HG03108 (cell line): Measurements from ENCODE around the gene URB1.

ENCODE experiments used
- ATAC-seq: cut with Tn5 transposase; IDR thresholded peaks from one replicate; pipeline ENCODE4 v1.9.1; 2021; ENCODE audit warnings: moderate library complexity; ENCODE audit not compliant: unreplicated experiment

The URB1 gene

GRCh38 chr21:32346951-32347350, 45.9 kb downstream of the URB1 start:
- ATAC-seq: no peak

DNA sequence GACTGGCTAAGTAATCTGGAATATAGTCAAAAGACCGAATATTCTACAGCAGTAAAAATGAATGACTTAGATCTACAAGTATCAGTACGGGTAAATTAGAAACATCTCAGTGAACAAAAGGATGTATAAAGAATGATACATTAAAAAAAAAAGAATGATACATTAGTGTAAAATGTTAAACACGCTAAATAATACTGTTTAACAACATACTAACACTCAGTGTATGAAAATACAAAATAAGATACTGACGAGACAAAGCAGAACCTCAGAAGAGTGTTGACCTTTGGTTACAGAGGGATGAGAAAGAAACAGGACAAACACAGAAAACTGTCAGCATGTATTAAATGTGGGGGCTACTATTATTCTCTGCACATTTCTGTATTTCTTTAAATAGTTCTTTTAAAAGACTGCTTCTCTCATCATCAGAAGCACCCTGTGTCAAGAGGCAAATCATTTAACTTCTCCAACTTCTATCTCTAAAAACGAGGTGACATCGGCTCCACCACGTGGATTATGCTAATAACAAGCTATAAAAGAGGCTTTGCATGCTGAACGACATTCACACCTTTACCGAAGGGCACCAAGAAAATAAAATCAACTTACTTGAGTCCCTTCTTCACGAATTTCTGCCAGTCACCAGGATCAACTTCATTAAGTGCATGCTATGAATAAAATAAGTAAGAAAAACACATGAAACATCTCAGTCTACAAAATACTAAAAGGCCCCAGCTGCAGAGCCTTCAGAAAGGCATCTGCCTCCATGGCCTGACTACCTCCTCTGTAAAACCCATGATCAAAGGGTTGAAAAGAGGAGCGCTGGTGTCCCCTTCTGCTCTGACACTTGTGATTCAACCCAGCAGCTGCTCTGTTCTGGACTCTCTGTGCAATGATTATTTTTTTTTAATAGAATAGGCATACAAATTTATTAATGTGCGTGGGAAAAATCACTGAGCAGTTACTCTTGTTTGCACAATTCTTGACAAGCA, 51.7 kb downstream of the URB1 start:
- no peak for ATAC-seq

DNA sequence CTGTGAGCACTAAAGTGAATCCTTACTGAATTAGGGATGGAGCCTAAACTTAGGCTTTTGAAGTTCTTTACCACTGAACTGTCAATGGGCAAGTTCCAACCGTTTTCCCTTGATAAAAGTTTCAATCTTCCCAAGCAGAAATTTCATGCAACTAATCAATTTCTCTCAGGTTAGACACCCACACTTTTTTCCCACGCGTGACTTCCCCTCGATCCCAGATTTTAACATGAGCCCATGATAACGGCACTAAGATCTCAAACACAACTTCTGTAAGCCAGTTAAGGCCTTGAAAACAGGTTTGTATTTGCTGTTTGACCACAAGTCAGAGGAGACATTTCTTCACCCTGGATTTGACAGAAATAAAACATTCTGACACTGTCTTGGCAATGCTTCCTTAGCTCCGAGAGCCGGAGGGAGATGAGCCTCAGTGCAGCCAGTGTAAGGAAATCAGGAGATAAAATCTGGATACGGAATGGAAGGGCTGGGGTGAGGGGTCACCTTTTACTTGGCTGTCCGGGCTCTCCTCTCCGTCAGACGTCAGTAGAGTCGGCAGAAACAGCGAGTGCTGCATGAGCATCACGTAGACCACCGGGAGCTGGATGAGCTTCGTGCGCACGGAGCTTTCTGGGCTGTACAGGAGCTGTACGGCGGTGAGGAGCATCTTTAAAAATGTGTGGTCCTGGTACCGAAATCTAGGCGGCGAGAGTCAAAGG, 54.4 kb downstream of the URB1 start:
- no peak for ATAC-seq

GRCh38 chr21:32337206-32337605, 55.6 kb downstream of the URB1 start:
- ATAC-seq: no peak

DNA sequence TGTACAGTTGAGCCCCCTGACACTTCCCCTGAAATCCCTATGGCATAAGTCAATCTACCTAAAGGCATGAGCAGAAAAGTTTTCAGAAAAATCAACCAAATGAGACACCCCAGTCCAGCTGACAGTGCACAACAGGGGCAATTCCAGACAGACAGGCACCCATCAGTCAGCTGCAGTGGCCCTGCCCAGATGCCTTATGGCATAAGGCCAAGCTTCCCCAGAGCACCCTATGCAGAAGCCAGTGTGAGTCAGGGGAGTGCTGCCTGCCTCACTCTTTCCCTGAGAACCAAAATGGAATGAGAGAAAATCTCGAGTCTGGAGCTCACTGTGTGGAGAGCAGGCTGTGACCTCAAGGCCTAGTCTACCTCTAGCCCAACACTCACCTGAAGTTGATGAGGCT, 56.1 kb downstream of the URB1 start:
- ATAC-seq: no peak

DNA sequence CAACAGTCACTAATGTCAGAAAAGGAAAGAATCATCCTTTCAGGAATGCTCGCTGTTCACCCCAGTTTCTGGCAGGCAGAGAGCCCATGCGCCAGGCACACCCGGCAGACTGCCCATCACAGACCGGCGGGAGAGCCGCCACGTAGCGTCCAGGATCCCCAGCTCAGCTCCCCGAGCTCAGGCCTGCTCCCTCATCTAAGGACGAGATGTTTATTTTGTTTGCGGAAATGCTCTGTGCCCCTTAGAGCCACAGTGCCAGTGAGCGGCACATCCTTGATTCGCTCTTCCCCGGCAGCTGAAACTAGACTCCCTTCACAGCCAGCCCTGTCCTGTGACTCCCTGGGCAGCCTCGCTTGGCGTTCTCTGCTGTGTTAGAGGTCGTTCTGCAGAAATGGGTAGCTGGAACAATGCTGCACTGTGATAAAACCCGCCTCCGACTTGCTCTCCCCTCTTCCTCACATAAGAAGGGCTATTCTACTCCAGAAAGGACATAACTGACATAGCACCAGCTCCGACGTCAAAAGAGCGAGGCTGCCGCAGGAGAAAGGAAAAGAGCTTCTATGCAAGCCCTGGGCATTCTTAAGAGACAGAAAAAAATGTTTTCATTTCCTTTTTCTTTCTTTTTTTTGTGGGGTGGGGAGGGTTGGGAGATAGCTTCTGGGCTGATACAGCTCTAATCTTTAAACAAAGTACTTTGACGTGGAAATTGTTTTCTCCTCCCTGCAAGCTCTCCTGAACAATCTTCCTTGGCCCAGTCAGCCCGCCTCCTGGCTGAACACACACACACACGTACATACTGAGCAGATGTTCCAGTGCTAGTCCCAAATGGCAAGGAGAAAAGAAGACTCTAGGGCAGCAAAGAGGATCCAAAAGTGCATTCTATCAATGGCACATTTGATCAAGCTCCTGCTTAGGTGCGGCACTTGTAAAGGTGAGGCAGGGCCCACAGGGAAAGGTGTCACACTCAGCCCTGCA, 56.9 kb downstream of the URB1 start:
- ATAC-seq: no peak

GRCh38 chr21:32334980-32335531, 57.8 kb downstream of the URB1 start:
- ATAC-seq: no peak

DNA sequence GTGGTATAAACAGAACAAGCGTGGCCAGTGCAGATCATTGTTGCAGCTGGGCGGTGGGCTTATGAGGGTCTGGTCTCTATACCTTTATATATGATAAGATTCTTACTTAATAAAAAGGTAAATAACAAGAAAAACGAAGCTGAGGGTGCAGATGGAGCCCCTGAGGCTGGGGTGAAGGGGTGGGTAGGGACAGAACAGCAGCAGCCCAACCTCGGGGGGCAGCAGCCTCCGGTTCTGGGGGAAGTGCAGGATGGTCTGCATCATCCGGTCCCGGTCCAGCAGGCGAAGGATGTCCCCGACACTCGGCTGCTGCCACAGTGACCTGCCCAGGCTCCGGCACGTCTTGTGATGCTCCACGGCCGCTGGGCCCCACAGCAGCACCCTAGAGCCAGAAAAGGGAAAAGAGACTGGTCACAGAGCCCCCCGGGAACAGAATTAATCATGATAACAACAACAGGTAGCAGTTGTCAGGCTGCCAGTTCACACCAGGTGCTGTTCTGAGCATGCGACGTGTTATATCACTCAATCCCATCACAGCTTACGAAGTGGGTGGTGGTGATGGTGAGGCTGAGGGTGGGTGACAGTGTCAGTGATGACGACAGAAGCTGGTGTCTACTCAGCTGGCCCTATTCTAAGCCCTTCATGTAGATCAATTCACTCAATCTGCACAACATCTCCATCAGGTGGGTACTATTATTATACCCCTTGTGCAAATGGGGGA, 58.7 kb downstream of the URB1 start:
- ATAC-seq: no peak

- ATAC-seq: no peak
Measured at GRCh38 chr21:32332463-32332951, 60.3 kb downstream of the URB1 start.

DNA sequence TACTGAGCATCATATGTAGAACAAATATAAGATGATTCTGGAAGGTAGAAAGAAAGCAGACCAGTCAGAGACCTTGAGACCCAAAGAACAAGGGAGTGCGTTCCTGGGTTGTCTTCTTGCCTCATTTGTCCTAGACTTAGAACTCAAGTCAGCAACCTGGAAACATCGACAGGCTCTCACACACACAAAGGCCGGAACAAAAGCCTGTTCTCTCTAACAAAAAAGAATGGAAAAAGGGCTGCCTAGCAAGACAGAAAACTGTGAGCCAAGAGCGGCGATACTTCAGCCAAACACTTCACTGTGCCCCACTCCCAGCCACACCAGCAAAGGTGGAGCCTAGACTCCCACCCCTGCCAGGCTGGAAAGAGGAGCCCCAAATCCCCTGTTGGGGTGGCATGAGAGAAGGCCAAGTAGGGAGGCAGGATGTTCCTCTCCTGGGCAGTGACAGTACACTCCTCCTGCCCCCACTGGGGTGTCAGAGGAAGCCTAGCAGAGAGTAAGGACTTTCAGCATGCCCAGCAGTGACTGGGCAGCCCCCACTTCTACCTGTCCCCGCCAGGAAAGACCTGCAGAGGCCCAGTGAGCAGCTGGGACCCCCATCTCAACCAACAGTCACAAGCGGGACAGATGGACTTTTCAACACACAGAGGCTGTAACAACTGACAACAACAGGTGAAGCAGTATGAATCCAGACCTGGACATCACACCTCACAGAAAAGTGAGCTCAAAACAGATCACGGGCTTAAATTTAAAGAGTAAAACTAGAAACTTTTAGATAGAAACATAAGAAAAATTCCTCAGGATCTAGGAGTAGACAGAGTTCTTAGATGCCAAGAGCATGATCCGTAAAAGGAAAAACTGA, 61.1 kb downstream of the URB1 start:
- no peak for ATAC-seq

DNA sequence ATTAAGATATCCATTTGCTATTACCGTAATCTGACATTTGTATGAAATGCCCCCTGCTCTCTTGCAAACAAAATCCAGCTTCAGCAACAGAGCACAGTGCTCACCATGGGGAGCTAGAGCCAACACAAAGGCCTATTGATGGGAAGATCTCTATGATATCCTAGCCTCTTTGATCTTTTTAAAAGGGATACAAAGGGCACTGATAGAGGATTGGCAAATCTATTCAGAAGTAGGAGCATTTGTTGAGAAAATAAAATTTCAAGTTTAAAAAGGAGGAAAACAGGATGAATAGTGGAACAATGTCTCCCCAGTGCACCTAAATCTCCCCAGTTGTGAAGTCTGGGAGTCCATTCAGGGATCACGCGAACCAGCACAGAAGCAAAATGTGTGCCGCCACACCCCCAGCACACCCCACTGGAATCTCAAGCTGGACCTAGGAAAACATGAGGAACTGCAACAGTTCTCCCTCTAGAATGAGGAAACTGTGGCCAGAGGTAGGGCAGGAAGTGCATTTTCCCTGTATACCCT, 62.0 kb downstream of the URB1 start:
- ATAC-seq: no peak

GRCh38 chr21:32329776-32330175, 63.0 kb downstream of the URB1 start:
- no peak for ATAC-seq

- no peak for ATAC-seq
Measured at GRCh38 chr21:32329331-32329730, 63.5 kb downstream of the URB1 start.

- no peak for ATAC-seq
Measured at GRCh38 chr21:32328595-32328994, 64.2 kb downstream of the URB1 start.

GRCh38 chr21:32325706-32326105, 67.1 kb downstream of the URB1 start:
- no peak for ATAC-seq

DNA sequence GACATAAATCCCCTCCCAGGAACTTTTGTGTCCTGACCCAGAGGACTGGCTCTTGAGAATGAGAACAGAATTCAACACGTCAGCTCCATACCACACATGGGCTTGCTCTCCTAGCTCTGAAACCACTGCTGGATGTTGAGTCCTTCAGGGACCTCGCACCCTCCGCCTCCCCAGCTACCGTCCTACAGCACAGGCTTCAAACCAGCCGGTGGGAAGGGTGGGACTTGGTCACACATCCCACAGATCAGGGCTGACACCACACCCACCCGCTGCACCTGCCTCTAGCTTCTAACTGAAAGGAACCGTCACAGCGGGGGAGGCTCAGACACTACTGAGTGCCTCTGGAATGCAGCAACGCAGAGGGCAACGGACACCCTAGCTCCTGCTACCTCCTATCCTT, 70.1 kb downstream of the URB1 start:
- ATAC-seq: no peak

DNA sequence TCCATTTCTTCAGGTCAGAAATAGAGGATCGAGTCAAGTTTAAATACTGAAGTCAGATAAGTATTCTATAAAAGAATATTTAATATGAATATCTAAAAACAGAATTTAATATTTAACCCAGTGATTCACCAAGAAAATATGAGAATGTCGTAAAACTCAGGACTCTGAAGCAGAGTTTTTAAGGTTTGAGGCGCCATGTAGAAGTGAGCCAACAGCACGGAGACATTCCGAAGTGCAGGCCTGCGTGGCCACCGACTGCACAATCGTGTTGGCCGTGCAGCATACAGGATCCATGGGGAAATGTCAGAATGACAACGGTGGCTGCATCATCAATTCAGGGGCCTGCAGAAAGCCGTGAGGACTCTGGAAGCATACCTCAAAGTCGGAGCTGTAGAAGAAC, 70.7 kb downstream of the URB1 start:
- ATAC-seq: no peak

DNA sequence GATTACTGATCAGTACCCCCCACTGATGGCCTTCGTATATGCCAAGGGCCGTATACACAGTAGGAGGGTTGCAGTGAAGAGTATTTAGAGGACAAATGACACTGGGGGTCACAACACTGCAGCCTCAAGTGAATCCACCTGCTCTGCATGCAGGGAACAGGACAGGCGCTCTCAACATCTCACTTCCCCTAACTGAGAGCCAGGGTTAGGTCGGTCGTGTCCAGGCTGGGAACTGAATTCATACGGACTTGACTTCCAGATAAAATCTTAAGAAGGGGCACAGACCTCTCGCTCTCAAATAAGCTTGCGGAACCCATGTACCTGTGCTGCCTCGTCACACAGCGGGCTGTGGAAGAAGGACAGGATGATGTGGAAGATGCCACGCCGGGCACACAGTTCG, 71.3 kb downstream of the URB1 start:
- no peak for ATAC-seq

DNA sequence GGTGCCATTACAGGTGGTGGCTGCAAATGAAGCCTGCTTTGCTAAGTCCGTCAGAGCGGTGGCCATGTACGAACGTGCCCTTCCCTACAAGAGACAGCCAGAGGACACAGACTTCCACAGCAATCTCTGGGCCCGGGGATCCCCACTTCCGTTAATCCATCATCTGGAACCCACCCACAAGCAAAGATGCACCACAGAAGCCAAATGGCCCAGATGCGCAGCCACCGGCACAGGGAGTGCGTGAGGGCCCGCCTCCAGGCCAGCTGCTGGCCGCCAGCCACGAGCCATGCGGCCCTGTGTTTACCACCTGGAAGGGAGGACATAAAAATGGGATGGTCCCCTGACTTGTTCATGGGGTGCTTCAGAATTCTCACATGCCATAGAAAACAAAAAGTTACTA, 72.1 kb downstream of the URB1 start:
- ATAC-seq: no peak
